AG09309 (cell line): ENCODE measurements around the gene ADAP1.

ENCODE experiments used
- DNase-seq: peaks from one replicate; pipeline ENCODE4 v3.0.0-alpha.2; 2010; ENCODE audit warnings: low read depth
- H3K4me3 ChIP-seq: 2 replicates; pipeline ENCODE4 v1.5.1; 2011; ENCODE audit warnings: mild to moderate bottlenecking, low read depth, low read length, moderate library complexity; ENCODE audit not compliant: control insufficient read depth
- TF ChIP-seq, protein P1 (sequence below): IDR thresholded peaks from 2 replicates; pipeline ENCODE4 v1.5.1; 2011; ENCODE audit warnings: mild to moderate bottlenecking, low read depth, low read length, inconsistent platforms; ENCODE audit not compliant: insufficient read depth, control insufficient read depth; ENCODE audit errors: missing control alignments

ADAP1 gene

DNA sequence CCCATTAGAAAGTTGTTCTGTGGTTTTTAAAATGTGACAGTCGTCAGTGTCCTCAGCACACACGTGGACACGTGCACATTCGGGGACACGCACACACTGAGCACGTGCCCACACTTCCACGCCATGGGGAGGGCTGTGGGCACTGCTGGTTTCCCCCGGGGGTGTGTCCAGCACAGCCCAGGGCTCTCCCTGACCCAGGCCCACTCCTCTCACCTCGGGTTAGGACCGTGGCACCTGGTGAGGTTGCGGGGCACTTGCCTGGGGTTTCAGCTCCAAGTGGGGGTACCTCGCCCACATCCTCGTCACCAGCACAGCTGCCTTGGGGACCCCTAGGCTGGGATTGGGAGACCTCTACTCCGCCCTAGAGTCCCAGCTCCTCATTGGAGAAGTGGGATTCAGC is 57.4 kb downstream of the ADAP1 start:
- H3K4me3 ChIP-seq = no peak overlapping the region
- TF ChIP-seq, protein P1, sequence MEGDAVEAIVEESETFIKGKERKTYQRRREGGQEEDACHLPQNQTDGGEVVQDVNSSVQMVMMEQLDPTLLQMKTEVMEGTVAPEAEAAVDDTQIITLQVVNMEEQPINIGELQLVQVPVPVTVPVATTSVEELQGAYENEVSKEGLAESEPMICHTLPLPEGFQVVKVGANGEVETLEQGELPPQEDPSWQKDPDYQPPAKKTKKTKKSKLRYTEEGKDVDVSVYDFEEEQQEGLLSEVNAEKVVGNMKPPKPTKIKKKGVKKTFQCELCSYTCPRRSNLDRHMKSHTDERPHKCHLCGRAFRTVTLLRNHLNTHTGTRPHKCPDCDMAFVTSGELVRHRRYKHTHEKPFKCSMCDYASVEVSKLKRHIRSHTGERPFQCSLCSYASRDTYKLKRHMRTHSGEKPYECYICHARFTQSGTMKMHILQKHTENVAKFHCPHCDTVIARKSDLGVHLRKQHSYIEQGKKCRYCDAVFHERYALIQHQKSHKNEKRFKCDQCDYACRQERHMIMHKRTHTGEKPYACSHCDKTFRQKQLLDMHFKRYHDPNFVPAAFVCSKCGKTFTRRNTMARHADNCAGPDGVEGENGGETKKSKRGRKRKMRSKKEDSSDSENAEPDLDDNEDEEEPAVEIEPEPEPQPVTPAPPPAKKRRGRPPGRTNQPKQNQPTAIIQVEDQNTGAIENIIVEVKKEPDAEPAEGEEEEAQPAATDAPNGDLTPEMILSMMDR = no peak
- no peak for DNase-seq

DNA sequence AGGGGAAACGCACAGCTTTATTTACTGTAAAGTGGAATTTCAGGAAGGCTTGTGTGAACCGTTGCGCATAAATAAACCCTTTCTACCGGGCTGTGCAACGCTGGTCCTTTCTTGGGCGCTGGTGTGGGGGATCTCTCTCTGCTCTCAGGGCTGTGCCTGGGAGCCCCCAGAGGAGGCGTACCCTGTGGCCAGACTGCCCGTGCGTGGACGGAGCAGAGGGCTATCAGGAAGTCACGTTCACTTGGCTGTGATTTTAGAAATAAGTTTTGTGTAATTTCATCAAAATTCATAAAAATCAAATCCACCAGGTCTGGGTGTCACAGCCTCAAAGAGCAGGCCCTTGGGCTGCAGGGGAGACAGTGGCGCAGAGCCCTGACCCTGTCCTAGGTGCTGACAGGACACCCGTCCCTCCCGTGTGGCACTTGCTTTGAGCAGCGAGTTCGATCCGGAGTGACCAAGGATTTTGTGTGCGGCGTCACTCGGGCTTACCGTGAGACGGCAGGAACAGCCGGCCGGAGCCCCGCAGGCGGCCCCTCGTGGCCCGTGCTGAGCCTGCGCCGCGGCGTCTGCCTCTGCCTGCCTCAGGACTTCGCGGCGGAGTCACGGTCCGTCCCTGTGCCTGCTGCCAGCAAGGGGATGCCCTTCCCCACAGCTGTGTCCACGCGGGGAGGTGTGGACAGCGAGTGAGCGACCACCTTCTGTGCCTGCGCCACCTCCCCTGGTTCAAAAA is 58.0 kb downstream of the ADAP1 start:
- TF ChIP-seq, protein P1 = no peak
- no peak for DNase-seq

DNA sequence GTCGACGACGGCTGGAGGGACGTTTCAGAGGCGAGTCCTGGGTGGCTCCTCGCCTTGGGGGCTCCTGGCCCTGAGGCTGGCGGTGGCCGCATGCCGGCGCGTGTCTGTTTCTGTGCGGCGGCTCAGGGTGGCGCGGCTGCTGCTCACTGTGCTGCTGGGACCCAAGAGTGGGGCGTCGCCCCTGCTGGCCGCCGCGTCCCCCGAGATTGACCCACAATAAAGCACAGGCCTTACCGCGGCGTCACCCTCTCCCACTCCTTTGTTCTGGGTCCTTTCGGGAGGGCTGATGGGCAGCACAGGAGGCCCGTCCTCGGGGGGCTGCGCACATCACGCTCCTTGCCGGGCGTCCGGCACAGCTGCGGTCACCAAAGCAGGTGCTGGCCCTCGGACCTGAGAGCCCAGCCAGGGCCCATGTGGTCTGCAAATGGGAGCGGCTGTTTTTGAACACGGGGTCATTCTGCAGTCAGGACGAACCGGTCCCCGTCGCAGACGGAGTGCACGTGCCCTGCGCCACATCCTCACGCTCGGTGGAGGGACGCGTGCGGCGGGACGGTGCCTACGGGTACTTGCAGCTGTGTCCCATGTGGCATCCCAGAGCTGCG is 58.9 kb downstream of the ADAP1 start:
- no peak for DNase-seq
- TF ChIP-seq, protein P1 = no peak
- H3K4me3 ChIP-seq = no peak overlapping the region

More for the DNA sequence above, 58.0 kb downstream of the ADAP1 start:
- no peak overlapping the region for H3K4me3 ChIP-seq

DNA sequence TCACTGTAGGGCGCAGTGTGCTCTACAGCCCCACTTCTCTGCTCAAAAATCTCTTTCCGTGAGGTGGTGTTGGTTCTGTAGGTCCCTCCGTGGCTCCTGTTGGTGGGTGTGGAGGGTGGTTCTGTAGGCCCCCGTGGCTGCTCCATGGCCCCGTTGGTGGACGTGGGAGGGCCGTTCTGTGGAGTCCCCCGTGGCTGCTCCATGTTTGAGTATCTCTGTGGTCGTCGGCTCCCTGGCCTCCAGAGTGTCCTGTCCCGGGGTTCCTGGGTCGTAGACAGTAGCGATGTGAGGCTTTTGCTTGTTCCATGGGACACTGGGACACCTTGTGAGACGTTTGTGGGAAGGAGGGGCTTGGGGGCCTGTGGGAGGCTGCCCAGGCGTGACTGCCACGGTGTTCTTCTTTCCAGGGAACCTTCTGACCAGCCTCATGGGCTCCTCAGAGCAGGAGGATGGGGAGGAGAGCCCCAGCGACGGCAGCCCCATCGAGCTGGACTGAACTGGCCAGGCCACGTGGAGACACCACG is 59.5 kb downstream of the ADAP1 start:
- no peak for DNase-seq
- TF ChIP-seq, protein P1 = no peak
- H3K4me3 ChIP-seq = no peak overlapping the region

DNA sequence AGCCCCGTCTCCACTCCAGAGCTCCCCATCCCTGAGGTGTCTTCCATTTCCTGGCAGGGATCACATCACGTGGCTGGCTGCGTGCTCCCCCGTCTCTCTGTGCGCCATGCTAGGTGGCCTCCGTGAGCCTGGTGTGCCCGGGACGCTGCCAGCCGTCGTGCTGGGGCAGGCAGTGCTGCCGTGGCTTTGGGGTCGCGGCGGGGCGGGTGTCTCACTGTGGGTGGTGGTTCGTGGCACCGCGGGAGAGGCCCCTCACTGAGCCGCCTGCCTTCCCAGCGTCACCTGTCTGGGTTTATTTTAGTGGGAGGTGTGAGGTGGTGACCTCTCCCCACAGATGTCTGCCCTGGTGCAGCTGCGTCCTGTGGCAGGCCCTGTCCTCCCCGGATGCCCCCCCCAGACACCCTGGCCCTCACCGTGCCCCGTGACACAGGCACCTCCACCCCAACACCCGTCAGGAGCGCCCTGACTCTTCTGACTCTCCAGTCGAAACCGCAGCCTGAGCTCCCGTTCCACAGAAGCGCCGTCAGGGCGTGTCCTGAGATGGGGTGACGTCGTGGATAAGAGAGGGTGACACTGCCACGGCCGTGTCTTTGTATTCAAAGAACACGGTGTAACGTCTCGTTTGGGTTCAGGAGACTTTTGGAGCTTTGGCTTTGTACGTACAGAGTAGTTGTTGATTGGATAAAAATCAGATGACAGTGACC is 60.2 kb downstream of the ADAP1 start:
- TF ChIP-seq, protein P1 = no peak
- no peak overlapping the region for H3K4me3 ChIP-seq
- DNase-seq = no peak

DNA sequence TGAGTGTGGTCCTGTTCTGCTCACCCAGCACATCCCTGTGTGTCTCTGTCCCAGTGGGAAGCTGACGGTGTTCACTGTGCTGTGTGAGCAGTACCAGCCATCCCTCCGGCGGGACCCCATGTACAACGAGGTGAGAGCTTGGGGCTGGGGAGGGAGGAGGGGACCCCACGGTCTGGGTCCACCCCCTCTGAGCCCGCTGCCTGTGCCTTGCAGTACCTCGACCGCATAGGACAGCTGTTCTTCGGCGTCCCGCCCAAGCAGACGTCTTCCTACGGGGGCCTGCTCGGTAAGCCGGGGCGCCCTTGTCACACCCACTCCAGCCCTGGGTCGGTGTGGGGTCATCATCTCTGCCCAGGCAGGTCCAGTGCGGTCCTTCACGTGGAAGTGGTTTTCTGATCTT is 60.8 kb downstream of the ADAP1 start:
- TF ChIP-seq, protein P1 = no peak
- no peak for DNase-seq
- H3K4me3 ChIP-seq = no peak overlapping the region
